HFFc6 (cell line): ENCODE data around the gene CYP2R1. TPM values are rescaled to one million over a fixed set of nuclear protein-coding genes. Genes with fewer than 3 reads are reported as not detected.

Experiments used
- DNase-seq: peaks from one replicate; pipeline ENCODE4 v3.0.0-alpha.2; 2018
- H3K27ac Mint-ChIP-seq: 2 replicates; pipeline ENCODE4 v1.8.0; 2020; ENCODE audit warnings: mild to moderate bottlenecking, mixed read lengths
- H3K27me3 Mint-ChIP-seq: 2 replicates; pipeline ENCODE4 v1.8.0; 2021; ENCODE audit warnings: mild to moderate bottlenecking, moderate library complexity, mixed read lengths; ENCODE audit not compliant: insufficient read depth
- H3K36me3 Mint-ChIP-seq: 2 replicates; pipeline ENCODE4 v1.8.0; 2021; ENCODE audit warnings: low read depth, mixed read lengths
- H3K4me1 Mint-ChIP-seq: 2 replicates; pipeline ENCODE4 v1.8.0; 2020; ENCODE audit warnings: low read depth, mixed read lengths
- H3K4me3 Mint-ChIP-seq: 2 replicates; pipeline ENCODE4 v1.8.0; 2020; ENCODE audit warnings: mild to moderate bottlenecking, moderate library complexity, mixed read lengths
- H3K9me3 Mint-ChIP-seq: 2 replicates; pipeline ENCODE4 v1.8.0; 2020; ENCODE audit warnings: mild to moderate bottlenecking, mixed read lengths
- total RNA-seq, 6 experiments: library from RNA; stranded (reverse); fragmentation: NEBNext Ultra II Directional; extraction: Animal tissue kit (Norgen Biotek cat#: 25700); gene quantifications; 2 replicates in 1 of 6; 3 replicates in 5 of 6; pipeline ENCODE4 v1.2.3, GENCODE V29; 2021
- TF ChIP-seq, protein P1 (sequence below): fragments of 200-600 bp; sonication (generic); IDR thresholded peaks from 2 replicates; pipeline ENCODE4 v1.5.0; 2021; ENCODE audit warnings: antibody characterized with exemption, mild to moderate bottlenecking

Gene CYP2R1
- total RNA-seq, 6 experiments from 2014 or later: 0.67 to 4.0 (median 1.2) TPM

DNA sequence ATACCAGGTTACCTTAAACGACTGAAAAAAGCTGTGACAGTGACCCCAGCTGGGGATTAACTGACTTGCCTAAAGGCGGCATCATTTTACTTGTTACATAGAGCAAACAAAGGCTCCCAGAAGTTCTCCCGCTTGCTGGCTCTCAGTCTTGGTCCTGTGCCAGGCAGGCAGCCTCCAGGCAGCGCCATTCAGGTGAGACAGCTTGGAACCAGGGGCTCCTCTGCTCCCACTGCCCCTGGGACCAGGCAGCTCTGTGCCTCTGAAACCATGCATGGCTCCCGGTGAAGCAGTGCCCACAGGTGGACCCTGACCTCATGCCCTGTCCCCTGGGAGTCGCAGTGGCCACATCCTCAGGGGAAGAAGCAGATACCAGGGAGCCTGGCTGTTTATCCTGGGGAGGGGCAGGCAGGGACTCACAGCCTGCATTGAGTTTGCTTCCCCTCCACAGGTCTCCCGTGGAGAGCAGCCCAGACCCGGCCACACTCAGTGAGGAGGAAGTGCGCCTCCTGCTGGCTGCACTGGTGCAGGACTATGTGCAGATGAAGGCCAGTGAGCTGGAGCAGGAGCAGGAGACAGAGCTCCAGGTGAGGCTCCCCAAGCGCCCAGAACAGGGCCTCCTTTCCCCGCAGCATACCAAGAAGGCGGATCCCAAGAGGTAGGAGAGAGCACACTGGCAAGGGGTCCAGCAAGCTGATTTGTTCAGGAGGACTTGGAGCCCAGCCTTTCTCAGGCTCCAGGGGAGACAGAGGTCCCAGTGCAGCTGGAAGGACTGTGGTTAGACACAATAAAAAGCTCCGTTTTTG is 15.6 kb upstream of the CYP2R1 start:
- Mint-ChIP-seq H3K9me3 (no peaks in the 10 kb centered on the region), H3K27ac (no peak overlapping the region), H3K36me3 (no peaks in the 10 kb centered on the region), H3K4me1 (peaks cover 5% of the 10 kb centered on the region; the same call in 1 of the 2 replicates), H3K27me3 (peaks cover 2% of the 10 kb centered on the region; the same call in 1 of the 2 replicates), H3K4me3 (no peak overlapping the region)
- TF ChIP-seq, protein P1, sequence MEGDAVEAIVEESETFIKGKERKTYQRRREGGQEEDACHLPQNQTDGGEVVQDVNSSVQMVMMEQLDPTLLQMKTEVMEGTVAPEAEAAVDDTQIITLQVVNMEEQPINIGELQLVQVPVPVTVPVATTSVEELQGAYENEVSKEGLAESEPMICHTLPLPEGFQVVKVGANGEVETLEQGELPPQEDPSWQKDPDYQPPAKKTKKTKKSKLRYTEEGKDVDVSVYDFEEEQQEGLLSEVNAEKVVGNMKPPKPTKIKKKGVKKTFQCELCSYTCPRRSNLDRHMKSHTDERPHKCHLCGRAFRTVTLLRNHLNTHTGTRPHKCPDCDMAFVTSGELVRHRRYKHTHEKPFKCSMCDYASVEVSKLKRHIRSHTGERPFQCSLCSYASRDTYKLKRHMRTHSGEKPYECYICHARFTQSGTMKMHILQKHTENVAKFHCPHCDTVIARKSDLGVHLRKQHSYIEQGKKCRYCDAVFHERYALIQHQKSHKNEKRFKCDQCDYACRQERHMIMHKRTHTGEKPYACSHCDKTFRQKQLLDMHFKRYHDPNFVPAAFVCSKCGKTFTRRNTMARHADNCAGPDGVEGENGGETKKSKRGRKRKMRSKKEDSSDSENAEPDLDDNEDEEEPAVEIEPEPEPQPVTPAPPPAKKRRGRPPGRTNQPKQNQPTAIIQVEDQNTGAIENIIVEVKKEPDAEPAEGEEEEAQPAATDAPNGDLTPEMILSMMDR: peak; percentile 88
- peak; percentile 18 for DNase-seq

DNA sequence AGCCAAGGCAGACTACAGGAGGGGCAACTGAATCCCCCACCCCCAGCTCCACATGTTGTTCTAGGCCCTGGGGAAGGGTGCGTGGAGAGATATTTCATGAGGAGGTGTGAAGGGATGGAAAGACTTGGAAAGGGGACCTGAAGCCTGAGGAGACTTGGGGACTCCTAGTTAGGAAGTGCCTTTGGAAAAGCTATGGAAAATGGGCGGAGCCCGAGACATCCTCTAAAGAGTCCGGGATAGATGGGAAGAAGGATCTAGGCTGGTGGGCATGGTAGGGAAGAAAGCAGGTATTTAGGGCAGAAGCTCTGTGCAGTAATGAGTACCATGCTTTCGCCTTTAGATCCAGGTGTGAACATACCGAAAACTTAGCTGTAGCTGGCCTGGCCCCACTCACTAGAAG is 15.0 kb upstream of the CYP2R1 start:
- H3K27me3 Mint-ChIP-seq: peaks cover 2% of the 10 kb centered on the region; the same call in 1 of the 2 replicates
- no peaks in the 10 kb centered on the region for H3K9me3 Mint-ChIP-seq
- DNase-seq: no peak
- TF ChIP-seq, protein P1: no peak
- H3K27ac Mint-ChIP-seq: no peak overlapping the region
- H3K4me1 Mint-ChIP-seq: peaks cover 5% of the 10 kb centered on the region; the same call in 1 of the 2 replicates
- H3K36me3 Mint-ChIP-seq: no peaks in the 10 kb centered on the region
- H3K4me3 Mint-ChIP-seq: no peak overlapping the region

DNA sequence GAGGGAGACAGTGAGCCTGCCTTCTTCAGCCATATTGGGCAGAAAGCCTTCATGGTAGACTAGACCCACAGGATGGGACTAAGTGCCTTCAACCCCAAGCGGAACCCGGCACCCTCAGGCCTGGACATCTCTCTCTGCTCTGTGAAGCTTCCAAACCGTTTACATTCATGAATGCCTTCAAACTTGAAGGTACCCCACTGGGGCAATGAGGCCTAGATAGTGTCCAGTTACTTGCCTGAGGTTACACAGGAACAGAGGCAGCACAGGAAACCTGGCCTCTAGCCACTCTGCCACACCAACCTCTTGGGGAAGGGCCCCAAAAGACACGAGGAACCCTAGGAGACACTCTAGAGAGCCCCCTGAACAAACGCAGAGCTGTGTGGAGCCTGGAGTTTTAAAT is 14.5 kb upstream of the CYP2R1 start:
- Mint-ChIP-seq H3K4me3 (no peak overlapping the region), H3K27ac (no peak overlapping the region), H3K27me3 (peaks cover 2% of the 10 kb centered on the region; the same call in 1 of the 2 replicates), H3K4me1 (peaks cover 5% of the 10 kb centered on the region; the same call in 1 of the 2 replicates), H3K36me3 (no peaks in the 10 kb centered on the region), H3K9me3 (no peaks in the 10 kb centered on the region)
- no peak for DNase-seq
- TF ChIP-seq, protein P1: no peak

DNA sequence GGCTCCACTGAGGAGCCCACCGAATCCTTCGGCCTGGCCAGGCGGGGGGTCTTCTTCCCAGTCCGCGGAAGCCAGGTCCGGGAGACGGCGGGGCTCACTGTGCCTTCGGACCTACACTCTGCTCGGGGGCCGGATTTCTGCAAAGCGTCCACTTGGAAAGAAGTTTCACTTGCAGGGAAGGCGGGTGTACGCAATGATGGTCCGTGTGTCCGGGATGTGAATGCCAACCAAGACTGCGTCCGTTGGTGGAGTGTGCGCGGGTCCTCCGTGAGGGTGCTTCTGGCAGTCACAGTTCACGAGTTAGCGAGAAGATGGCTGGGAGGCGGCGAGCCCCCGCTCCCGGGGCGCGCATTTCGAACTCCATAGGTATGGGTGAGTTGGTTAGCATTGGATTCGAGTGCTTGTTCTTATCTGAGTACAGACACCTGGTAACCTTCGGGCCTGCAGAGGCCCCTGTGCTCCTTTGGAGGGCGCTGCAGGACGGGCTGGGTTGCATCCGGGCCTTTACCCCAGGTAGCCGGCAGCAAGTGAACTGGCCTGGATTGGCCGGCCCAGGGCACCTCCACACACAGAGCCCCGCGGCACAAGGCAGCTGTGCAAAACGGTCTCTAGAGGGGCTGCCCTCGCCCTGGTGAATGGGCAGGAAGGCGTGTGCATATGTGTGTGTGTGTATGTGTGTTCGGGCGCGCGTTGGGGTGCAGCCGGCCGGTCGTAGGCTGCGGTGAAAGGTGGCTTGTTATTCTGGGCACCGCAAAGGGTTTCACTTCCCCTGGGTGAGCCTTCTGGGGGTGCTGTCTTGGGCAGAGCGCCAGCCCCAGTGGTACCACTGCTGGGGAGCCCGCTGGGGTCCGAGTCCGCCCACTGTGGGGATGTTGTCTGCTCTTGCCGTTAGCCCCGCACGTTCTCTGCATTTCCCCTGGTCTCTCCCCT is 13.3 kb upstream of the CYP2R1 start:
- H3K27ac Mint-ChIP-seq: no peak overlapping the region

DNA sequence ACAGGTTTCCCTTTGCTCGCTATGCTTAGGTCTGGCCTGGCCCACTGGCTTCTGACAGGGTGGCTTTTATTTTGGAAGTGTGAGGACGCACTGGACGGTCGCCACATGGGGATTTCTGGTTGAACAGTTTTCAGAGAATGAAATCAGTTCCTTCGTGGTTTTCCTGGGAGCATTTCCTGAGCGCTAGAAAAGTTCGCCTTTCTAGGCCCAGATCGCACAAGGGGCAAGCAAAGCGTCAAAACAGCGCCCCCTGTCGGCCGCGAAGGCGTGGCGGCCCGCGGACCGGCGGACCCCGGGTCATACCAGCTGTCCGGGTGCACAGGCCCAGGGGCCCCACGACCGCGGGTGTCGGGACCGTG is 12.7 kb upstream of the CYP2R1 start:
- Mint-ChIP-seq H3K4me1 (peaks cover 5% of the 10 kb centered on the region; the same call in 1 of the 2 replicates), H3K36me3 (no peaks in the 10 kb centered on the region), H3K27ac (no peak overlapping the region), H3K4me3 (peak overlapping the region; percentile 38), H3K27me3 (peaks cover 2% of the 10 kb centered on the region; the same call in 1 of the 2 replicates), H3K9me3 (no peaks in the 10 kb centered on the region)
- DNase-seq: no peak
- TF ChIP-seq, protein P1: peak; percentile 90

More for the DNA sequence above, 13.3 kb upstream of the CYP2R1 start:
- Mint-ChIP-seq H3K9me3 (no peaks in the 10 kb centered on the region), H3K27me3 (peaks cover 2% of the 10 kb centered on the region; the same call in 1 of the 2 replicates), H3K4me1 (peaks cover 5% of the 10 kb centered on the region; the same call in 1 of the 2 replicates), H3K4me3 (peak overlapping the region; percentile 69; the same call in 1 of the 2 replicates), H3K36me3 (no peaks in the 10 kb centered on the region)
- no peak for DNase-seq
- TF ChIP-seq, protein P1: peak; percentile 48
